Activated CD8-positive, alpha-beta T cell treated with anti-CD3 and anti-CD28 coated beads for 36 hours (primary cell): Measurements from ENCODE around the gene SP7. TPM values are rescaled to one million over a fixed set of nuclear protein-coding genes. Genes with fewer than 3 reads are reported as not detected.
"Not testable (repeated sequence)": the region's sequence is repeated elsewhere in the genome, so short reads cannot be mapped to it uniquely, and the experiment has no call there.

Source experiments
- ATAC-seq: fragments of 200-7000 bp; cut with Tn5 transposase; one replicate; pipeline ENCODE4 v1.10.0; 2021; ENCODE audit warnings: mild to moderate bottlenecking, moderate library complexity
- CTCF ChIA-PET: fragments of 350-600 bp; sonication (Branson Sonifier 250); formaldehyde crosslinking; loops from one replicate; lab custom pipeline; 2021; ENCODE audit warnings: antibody characterized with exemption; lab: Charles Lee
- POLR2A ChIA-PET: fragments of 350-600 bp; sonication (Branson Sonifier 250); formaldehyde crosslinking; loops from one replicate; lab custom pipeline; 2021; ENCODE audit warnings: antibody characterized with exemption; lab: Charles Lee
- DNase-seq: peaks from one replicate; pipeline ENCODE4 v3.0.0-alpha.2; 2020
- H3K27ac Mint-ChIP-seq: one replicate; pipeline ENCODE4 v1.8.0; 2021; ENCODE audit warnings: mild to moderate bottlenecking, mixed read lengths
- H3K27me3 Mint-ChIP-seq: one replicate; pipeline ENCODE4 v1.8.0; 2021; ENCODE audit warnings: mixed read lengths
- H3K36me3 Mint-ChIP-seq: one replicate; pipeline ENCODE4 v1.8.0; 2021; ENCODE audit warnings: low read depth, mixed read lengths
- H3K4me1 Mint-ChIP-seq: one replicate; pipeline ENCODE4 v1.8.0; 2021; ENCODE audit warnings: low read depth, mixed read lengths
- H3K4me3 Mint-ChIP-seq: one replicate; pipeline ENCODE4 v1.8.0; 2021; ENCODE audit warnings: mild to moderate bottlenecking, moderate library complexity, mixed read lengths
- H3K9me3 Mint-ChIP-seq: one replicate; pipeline ENCODE4 v1.8.0; 2021; ENCODE audit warnings: mixed read lengths
- CTCF ChIP-seq: fragments of 200-600 bp; IDR thresholded peaks from one replicate; pipeline ENCODE4 v1.8.0; 2022; ENCODE audit warnings: antibody characterized with exemption, mild to moderate bottlenecking
- intact Hi-C: fragments of 100-400 bp; cut with micrococcal nuclease; formaldehyde crosslinking; loops from one replicate; pipeline ENCODE4 v1.10.0; 2022
- total RNA-seq, 2 experiments: library from RNA; stranded (reverse); gene quantifications; one replicate each; pipeline ENCODE4 v1.2.3, GENCODE V29; 2021

Gene SP7
- total RNA-seq, 2 experiments from 2014 or later: not detected

GRCh38 chr12:53334822-53335221 is 1.3 kb downstream of the SP7 start:
- ChIA-PET CTCF (interaction anchor here (1.1 to 4.2 kb wide), 5 partner anchors 10 to 18 kb away, joined by 4 to 25 read pairs (median 5); no protein-coding TSS in a partner anchor), POLR2A (interaction anchor here (1.1 to 2.0 kb wide), 4 partner anchors 10 to 61 kb away, joined by 3 to 8 read pairs (median 4); no protein-coding TSS in a partner anchor)
- H3K4me3 Mint-ChIP-seq: no peak overlapping the region
- TF ChIP-seq CTCF: no peak
- DNase-seq (no peak), ATAC-seq (no peak)
- no peak overlapping the region for H3K27ac Mint-ChIP-seq
- H3K36me3 Mint-ChIP-seq: no peaks in the 10 kb centered on the region
- intact Hi-C loops: no loop called here
- H3K27me3 Mint-ChIP-seq: peaks cover 38% of the 10 kb centered on the region
- no peaks in the 10 kb centered on the region for H3K9me3 Mint-ChIP-seq
- peaks cover 5% of the 10 kb centered on the region for H3K4me1 Mint-ChIP-seq

GRCh38 chr12:53333845-53334244 is 2.3 kb downstream of the SP7 start:
- peaks cover 37% of the 10 kb centered on the region for H3K27me3 Mint-ChIP-seq
- ChIA-PET CTCF (interaction anchor here (1.0 to 4.2 kb wide), 5 partner anchors 10 to 87 kb away, joined by 3 to 25 read pairs (median 4); no protein-coding TSS in a partner anchor), POLR2A (interaction anchor here (1.2 to 1.7 kb wide), 2 partner anchors 50 to 115 kb away, joined by 3 read pairs; no protein-coding TSS in a partner anchor)
- ATAC-seq: no peak
- DNase-seq: no peak
- no peak for TF ChIP-seq CTCF
- H3K4me1 Mint-ChIP-seq: peaks cover 5% of the 10 kb centered on the region
- no peaks in the 10 kb centered on the region for H3K9me3 Mint-ChIP-seq
- H3K36me3 Mint-ChIP-seq: no peaks in the 10 kb centered on the region
- intact Hi-C loops: no loop called here
- H3K27ac Mint-ChIP-seq: no peak overlapping the region
- H3K4me3 Mint-ChIP-seq: no peak overlapping the region

GRCh38 chr12:53333289-53333688 is 2.9 kb downstream of the SP7 start:
- no peaks in the 10 kb centered on the region for H3K36me3 Mint-ChIP-seq
- ChIA-PET POLR2A (interaction anchor here (1.7 kb wide), 1 partner anchor 114 kb away, joined by 3 read pairs; no protein-coding TSS in a partner anchor), CTCF (interaction anchor here (1.0 to 4.2 kb wide), 5 partner anchors 10 to 88 kb away, joined by 3 to 25 read pairs (median 4); no protein-coding TSS in a partner anchor)
- TF ChIP-seq CTCF: no peak
- H3K9me3 Mint-ChIP-seq: no peaks in the 10 kb centered on the region
- peaks cover 5% of the 10 kb centered on the region for H3K4me1 Mint-ChIP-seq
- intact Hi-C loops: no loop called here
- no peak overlapping the region for H3K4me3 Mint-ChIP-seq
- DNase-seq: no peak
- ATAC-seq: no peak
- peaks cover 35% of the 10 kb centered on the region for H3K27me3 Mint-ChIP-seq
- H3K27ac Mint-ChIP-seq: no peak overlapping the region

GRCh38 chr12:53332744-53333143 is 3.4 kb downstream of the SP7 start:
- TF ChIP-seq CTCF: no peak
- Mint-ChIP-seq H3K27ac (no peak overlapping the region), H3K4me3 (no peak overlapping the region), H3K4me1 (peaks cover 1% of the 10 kb centered on the region), H3K27me3 (peaks cover 31% of the 10 kb centered on the region), H3K9me3 (no peaks in the 10 kb centered on the region), H3K36me3 (no peaks in the 10 kb centered on the region)
- no peak for DNase-seq
- ChIA-PET CTCF (interaction anchor here (1.4 to 13.9 kb wide), 5 partner anchors 11 to 88 kb away, joined by 3 to 293 read pairs (median 16); partner anchors contain the start of gene AAAS), POLR2A (interaction anchor here (1.7 kb wide), 1 partner anchor 114 kb away, joined by 3 read pairs; no protein-coding TSS in a partner anchor)
- no peak for ATAC-seq
- intact Hi-C loops: no loop called here

DNA sequence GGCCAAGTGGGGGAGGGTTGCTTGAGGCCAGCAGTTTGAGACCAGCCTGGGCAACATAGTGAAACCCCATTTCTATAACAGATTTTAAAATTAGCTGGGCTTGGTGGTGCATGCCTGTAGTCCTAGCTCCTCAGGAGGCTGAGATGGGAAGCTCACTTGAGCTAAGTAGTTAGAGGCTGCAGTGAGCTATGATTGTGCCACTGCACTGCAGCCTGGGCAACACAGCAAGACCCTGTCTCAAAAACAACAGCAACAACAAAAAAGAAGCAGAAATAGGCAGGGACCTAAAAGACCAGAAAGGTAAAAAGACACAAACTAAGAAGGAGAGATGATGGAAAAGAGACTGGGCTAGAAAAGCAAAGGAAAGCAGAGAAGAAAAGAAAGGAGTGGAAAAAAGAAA is 3.8 kb downstream of the SP7 start:
- H3K9me3 Mint-ChIP-seq, H3K4me3 Mint-ChIP-seq, H3K4me1 Mint-ChIP-seq, intact Hi-C loops, H3K36me3 Mint-ChIP-seq, DNase-seq, H3K27ac Mint-ChIP-seq, ATAC-seq: not testable (repeated sequence)
- CTCF ChIA-PET: interaction anchor here (1.5 to 13.9 kb wide), 3 partner anchors 11 to 89 kb away, joined by 3 to 293 read pairs (median 16); partner anchors contain the start of gene AAAS
- POLR2A ChIA-PET: interaction anchor here (1.7 kb wide), 1 partner anchor 114 kb away, joined by 3 read pairs; no protein-coding TSS in a partner anchor
- peaks cover 28% of the 10 kb centered on the region for H3K27me3 Mint-ChIP-seq
